RCC 7860 (cell line): ENCODE data around the gene PHF13.
"Not testable (repeated sequence)": the region's sequence is repeated elsewhere in the genome, so short reads cannot be mapped to it uniquely, and the experiment has no call there.

Experiments used
- DNase-seq: peaks from one replicate; pipeline ENCODE4 v3.0.0-alpha.2; 2015; ENCODE audit warnings: low spot score
- FAIRE-seq: peaks from 2 replicates; lab custom pipeline; 2012; peaks lifted over from hg19 to GRCh38; lab: Jason Lieb, UNC

Gene PHF13

GRCh38 chr1:6586404-6586816 lies 27.1 kb upstream of the PHF13 start:
- DNase-seq (no peak), FAIRE-seq (no peak)

- FAIRE-seq (no peak), DNase-seq (no peak)
Observed at GRCh38 chr1:6587261-6588005, 26.1 kb upstream of the PHF13 start.

GRCh38 chr1:6588128-6588892 lies 25.2 kb upstream of the PHF13 start:
- DNase-seq (no peak), FAIRE-seq (no peak)

- FAIRE-seq (no peak), DNase-seq (no peak)
Observed at GRCh38 chr1:6588893-6589520, 24.5 kb upstream of the PHF13 start.

GRCh38 chr1:6590046-6590445 lies 23.5 kb upstream of the PHF13 start:
- DNase-seq, result no peak
- no peak for FAIRE-seq

GRCh38 chr1:6591222-6591621 lies 22.3 kb upstream of the PHF13 start:
- DNase-seq, result no peak
- FAIRE-seq, result no peak

GRCh38 chr1:6591644-6592043 lies 21.9 kb upstream of the PHF13 start:
- FAIRE-seq, result no peak

GRCh38 chr1:6592441-6592840 lies 21.1 kb upstream of the PHF13 start:
- DNase-seq (no peak), FAIRE-seq (no peak)

More at GRCh38 chr1:6591644-6592043, 21.9 kb upstream of the PHF13 start:
- no peak for DNase-seq

GRCh38 chr1:6592865-6593593 lies 20.5 kb upstream of the PHF13 start:
- no peak for DNase-seq
- no peak for FAIRE-seq

GRCh38 chr1:6593810-6594209 lies 19.7 kb upstream of the PHF13 start:
- FAIRE-seq, result no peak
- DNase-seq, result no peak

- DNase-seq (no peak), FAIRE-seq (no peak)
Observed at GRCh38 chr1:6594977-6595740, 18.4 kb upstream of the PHF13 start.

- DNase-seq (no peak), FAIRE-seq (no peak)
Observed at GRCh38 chr1:6596351-6596750, 17.2 kb upstream of the PHF13 start.

GRCh38 chr1:6596886-6597776 lies 16.4 kb upstream of the PHF13 start:
- FAIRE-seq (no peak), DNase-seq (no peak)

- no peak for DNase-seq
- no peak for FAIRE-seq
Observed at GRCh38 chr1:6597777-6598131, 15.8 kb upstream of the PHF13 start.

GRCh38 chr1:6599141-6599975 lies 14.2 kb upstream of the PHF13 start:
- FAIRE-seq (no peak), DNase-seq (peak; percentile 28)

- FAIRE-seq, result not testable (repeated sequence)
Observed at GRCh38 chr1:6599991-6600390, 13.5 kb upstream of the PHF13 start.

GRCh38 chr1:6600410-6601048 lies 13.0 kb upstream of the PHF13 start:
- DNase-seq (no peak), FAIRE-seq (no peak)

More at GRCh38 chr1:6599991-6600390, 13.5 kb upstream of the PHF13 start:
- not testable (repeated sequence) for DNase-seq
